Neural cell (in vitro differentiated cells): ENCODE measurements around the gene SELENOO.

ENCODE experiments used
- EZH2 ChIP-seq: fragments of 200-600, 300-800 bp; shearing (Covaris generic), sonication (generic); IDR thresholded peaks from 2 replicates; pipeline ENCODE4 v1.6.1; 2014; ENCODE audit warnings: antibody characterized with exemption, low read length, borderline replicate concordance, mild to moderate bottlenecking; ENCODE audit not compliant: insufficient read depth, poor library complexity, severe bottlenecking
- MXI1 ChIP-seq: fragments of 450-650 bp; conservative IDR thresholded peaks from 2 replicates; pipeline ENCODE4 v1.6.1; 2014; ENCODE audit warnings: antibody characterized with exemption, mild to moderate bottlenecking; ENCODE audit not compliant: poor library complexity, severe bottlenecking
- POLR2AphosphoS5 ChIP-seq: IDR thresholded peaks from 2 replicates; pipeline ENCODE4 v1.6.1; 2012
- RAD21 ChIP-seq: fragments of 450-650 bp; conservative IDR thresholded peaks from 2 replicates; pipeline ENCODE4 v1.6.1; 2014; ENCODE audit warnings: antibody characterized with exemption, mild to moderate bottlenecking, moderate library complexity
- REST ChIP-seq: IDR thresholded peaks from 2 replicates; pipeline ENCODE4 v1.6.1; 2012; ENCODE audit warnings: borderline replicate concordance
- SMC3 ChIP-seq: fragments of 450-650 bp; conservative IDR thresholded peaks from 2 replicates; pipeline ENCODE4 v1.6.1; 2014; ENCODE audit warnings: antibody characterized with exemption, mild to moderate bottlenecking, moderate library complexity; ENCODE audit not compliant: poor library complexity
- TAF1 ChIP-seq: IDR thresholded peaks from 2 replicates; pipeline ENCODE4 v1.6.1; 2012; ENCODE audit warnings: low read depth
- TF ChIP-seq, protein P1 (sequence below): fragments of 450-650 bp; IDR thresholded peaks from 2 replicates; pipeline ENCODE4 v1.5.1; 2014; ENCODE audit warnings: antibody characterized with exemption, mild to moderate bottlenecking, moderate library complexity; ENCODE audit not compliant: poor library complexity, severe bottlenecking

DNA sequence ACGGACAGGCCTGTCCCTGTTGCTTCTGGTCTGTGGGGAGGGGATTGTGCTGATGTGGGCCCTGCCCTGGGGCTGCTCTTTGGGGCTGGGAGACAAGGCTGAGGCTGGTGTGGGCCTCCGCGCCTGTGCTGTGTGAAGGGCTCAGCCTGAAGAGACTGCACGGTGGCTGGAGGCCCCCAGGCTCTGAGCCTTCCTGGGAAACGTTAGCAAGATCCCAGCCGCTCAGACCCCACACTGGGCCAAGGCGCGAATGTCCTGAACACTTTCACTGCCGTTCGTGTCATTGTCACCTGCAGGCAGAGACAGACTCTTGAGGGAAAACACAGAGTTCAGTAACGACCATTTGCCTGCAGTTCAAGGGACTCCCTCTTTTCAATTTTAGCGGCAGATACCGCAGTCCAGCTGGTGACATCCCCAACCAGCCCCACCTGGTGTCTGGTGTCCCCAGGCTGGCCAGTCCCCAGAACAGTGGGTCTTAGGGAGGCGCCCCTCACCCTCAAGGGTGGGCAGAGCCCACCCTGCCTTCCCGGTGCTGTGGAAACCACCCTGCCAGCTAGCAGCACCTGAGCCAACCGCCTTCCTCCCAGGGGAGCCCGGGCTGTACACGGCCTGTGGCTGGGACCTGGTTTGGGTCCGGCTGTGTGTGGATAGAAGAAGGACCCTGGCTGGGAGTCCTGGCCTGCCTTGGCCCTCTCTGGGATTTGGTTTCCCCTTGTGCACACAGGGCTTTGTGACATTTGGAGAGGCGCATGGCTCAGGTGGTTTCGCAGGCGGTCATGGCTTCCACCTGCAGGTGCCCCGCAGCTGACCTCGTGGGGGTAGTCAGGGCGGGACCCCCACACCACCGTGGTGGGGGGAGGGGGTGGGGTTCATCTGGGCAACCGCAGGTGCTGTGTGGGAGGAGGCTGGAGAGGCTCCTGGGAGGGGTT lies 24.6 kb upstream of the SELENOO start:
- TF ChIP-seq SMC3 (no peak), EZH2 (no peak), MXI1 (no peak), REST (no peak), POLR2AphosphoS5 (no peak), TAF1 (no peak), RAD21 (no peak)
- TF ChIP-seq, protein P1, sequence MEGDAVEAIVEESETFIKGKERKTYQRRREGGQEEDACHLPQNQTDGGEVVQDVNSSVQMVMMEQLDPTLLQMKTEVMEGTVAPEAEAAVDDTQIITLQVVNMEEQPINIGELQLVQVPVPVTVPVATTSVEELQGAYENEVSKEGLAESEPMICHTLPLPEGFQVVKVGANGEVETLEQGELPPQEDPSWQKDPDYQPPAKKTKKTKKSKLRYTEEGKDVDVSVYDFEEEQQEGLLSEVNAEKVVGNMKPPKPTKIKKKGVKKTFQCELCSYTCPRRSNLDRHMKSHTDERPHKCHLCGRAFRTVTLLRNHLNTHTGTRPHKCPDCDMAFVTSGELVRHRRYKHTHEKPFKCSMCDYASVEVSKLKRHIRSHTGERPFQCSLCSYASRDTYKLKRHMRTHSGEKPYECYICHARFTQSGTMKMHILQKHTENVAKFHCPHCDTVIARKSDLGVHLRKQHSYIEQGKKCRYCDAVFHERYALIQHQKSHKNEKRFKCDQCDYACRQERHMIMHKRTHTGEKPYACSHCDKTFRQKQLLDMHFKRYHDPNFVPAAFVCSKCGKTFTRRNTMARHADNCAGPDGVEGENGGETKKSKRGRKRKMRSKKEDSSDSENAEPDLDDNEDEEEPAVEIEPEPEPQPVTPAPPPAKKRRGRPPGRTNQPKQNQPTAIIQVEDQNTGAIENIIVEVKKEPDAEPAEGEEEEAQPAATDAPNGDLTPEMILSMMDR, result no peak
